ENCODE measurements around the gene PLPPR1. TPM values are rescaled to one million over a fixed set of nuclear protein-coding genes. Genes with fewer than 3 reads are reported as not detected.
A peak's percentile ranks its signal among the peaks of the same experiment; 100 is the strongest.

The PLPPR1 gene
- total RNA-seq, 1 donor from 2014 or later: 5.0 TPM

GRCh38 chr9:101311191-101311590 is 282.7 kb downstream of the PLPPR1 start:
- TF ChIP-seq, protein P1, sequence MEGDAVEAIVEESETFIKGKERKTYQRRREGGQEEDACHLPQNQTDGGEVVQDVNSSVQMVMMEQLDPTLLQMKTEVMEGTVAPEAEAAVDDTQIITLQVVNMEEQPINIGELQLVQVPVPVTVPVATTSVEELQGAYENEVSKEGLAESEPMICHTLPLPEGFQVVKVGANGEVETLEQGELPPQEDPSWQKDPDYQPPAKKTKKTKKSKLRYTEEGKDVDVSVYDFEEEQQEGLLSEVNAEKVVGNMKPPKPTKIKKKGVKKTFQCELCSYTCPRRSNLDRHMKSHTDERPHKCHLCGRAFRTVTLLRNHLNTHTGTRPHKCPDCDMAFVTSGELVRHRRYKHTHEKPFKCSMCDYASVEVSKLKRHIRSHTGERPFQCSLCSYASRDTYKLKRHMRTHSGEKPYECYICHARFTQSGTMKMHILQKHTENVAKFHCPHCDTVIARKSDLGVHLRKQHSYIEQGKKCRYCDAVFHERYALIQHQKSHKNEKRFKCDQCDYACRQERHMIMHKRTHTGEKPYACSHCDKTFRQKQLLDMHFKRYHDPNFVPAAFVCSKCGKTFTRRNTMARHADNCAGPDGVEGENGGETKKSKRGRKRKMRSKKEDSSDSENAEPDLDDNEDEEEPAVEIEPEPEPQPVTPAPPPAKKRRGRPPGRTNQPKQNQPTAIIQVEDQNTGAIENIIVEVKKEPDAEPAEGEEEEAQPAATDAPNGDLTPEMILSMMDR (IDR thresholded peaks at IDR 0.05): no peak
- H3K4me3 ChIP-seq: no peak overlapping the region
- H3K36me3 ChIP-seq: no peaks in the 10 kb centered on the region
- DNase-seq (no peak), ATAC-seq (no peak)
- H3K27me3 ChIP-seq: no peaks in the 10 kb centered on the region
- no peaks in the 10 kb centered on the region for H3K4me1 ChIP-seq
- intact Hi-C loops (cut with DNase I): no loop called here
- no peaks in the 10 kb centered on the region for H3K9me3 ChIP-seq
- no peak overlapping the region for H3K27ac ChIP-seq

- Histone ChIP-seq H3K4me3 (no peak overlapping the region), H3K36me3 (no peaks in the 10 kb centered on the region), H3K9me3 (no peaks in the 10 kb centered on the region), H3K4me1 (no peaks in the 10 kb centered on the region), H3K27ac (no peak overlapping the region), H3K27me3 (no peaks in the 10 kb centered on the region)
- ATAC-seq (peak; percentile 79), DNase-seq (no peak)
- TF ChIP-seq, protein P1 (IDR thresholded peaks at IDR 0.05): peak; percentile 76
- intact Hi-C loops (cut with DNase I): no loop called here
Observed at GRCh38 chr9:101311758-101312420, 283.4 kb downstream of the PLPPR1 start.

GRCh38 chr9:101312661-101313060 is 284.1 kb downstream of the PLPPR1 start:
- no peaks in the 10 kb centered on the region for H3K4me1 ChIP-seq
- no peak for ATAC-seq
- intact Hi-C loops (cut with DNase I): no loop called here
- TF ChIP-seq, protein P1 (IDR thresholded peaks at IDR 0.05): no peak
- H3K27me3 ChIP-seq: no peaks in the 10 kb centered on the region
- no peaks in the 10 kb centered on the region for H3K9me3 ChIP-seq
- no peak overlapping the region for H3K4me3 ChIP-seq
- H3K27ac ChIP-seq: no peak overlapping the region
- no peaks in the 10 kb centered on the region for H3K36me3 ChIP-seq
- no peak for DNase-seq

- H3K4me1 ChIP-seq: no peaks in the 10 kb centered on the region
- TF ChIP-seq, protein P1 (IDR thresholded peaks at IDR 0.05): no peak
- no peak for ATAC-seq
Observed at GRCh38 chr9:101315112-101315450, 286.6 kb downstream of the PLPPR1 start.

GRCh38 chr9:101317735-101318134 is 289.2 kb downstream of the PLPPR1 start:
- no peaks in the 10 kb centered on the region for H3K27me3 ChIP-seq
- intact Hi-C loops (cut with DNase I): no loop called here
- H3K4me1 ChIP-seq: no peaks in the 10 kb centered on the region
- no peaks in the 10 kb centered on the region for H3K9me3 ChIP-seq
- H3K27ac ChIP-seq: no peak overlapping the region
- DNase-seq: no peak
- TF ChIP-seq, protein P1 (IDR thresholded peaks at IDR 0.05): no peak
- no peaks in the 10 kb centered on the region for H3K36me3 ChIP-seq
- ATAC-seq: no peak
- no peak overlapping the region for H3K4me3 ChIP-seq

More at GRCh38 chr9:101315112-101315450, 286.6 kb downstream of the PLPPR1 start:
- Histone ChIP-seq H3K4me3 (no peak overlapping the region), H3K36me3 (no peaks in the 10 kb centered on the region), H3K9me3 (no peaks in the 10 kb centered on the region), H3K27me3 (no peaks in the 10 kb centered on the region), H3K27ac (no peak overlapping the region)
- intact Hi-C loops (cut with DNase I): no loop called here
- DNase-seq: no peak

DNA sequence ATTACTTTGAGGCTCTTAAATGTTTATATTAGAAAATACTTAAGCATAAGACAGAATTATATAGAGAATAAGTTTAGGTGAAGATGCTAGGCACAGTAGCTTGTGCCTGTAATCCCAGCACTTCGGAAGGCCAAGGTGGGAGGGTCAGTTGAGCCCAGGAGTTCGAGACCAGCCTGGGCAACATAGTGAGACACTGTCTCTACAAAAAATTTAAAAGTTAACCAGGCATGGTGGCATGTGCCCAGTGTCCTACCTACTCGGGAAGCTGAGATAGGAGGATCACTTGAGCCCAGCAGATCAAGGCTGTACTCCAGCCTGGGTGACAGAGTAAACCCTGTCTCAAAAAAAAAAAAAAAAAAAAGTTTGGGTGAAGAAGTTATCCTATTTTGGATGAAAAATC is 294.6 kb downstream of the PLPPR1 start:
- no peaks in the 10 kb centered on the region for H3K4me1 ChIP-seq
- H3K27ac ChIP-seq: no peak overlapping the region
- no peaks in the 10 kb centered on the region for H3K36me3 ChIP-seq
- H3K4me3 ChIP-seq: no peak overlapping the region
- H3K27me3 ChIP-seq: no peaks in the 10 kb centered on the region
- intact Hi-C loops (cut with DNase I): no loop called here
- no peaks in the 10 kb centered on the region for H3K9me3 ChIP-seq
- DNase-seq: no peak
- TF ChIP-seq, protein P1 (IDR thresholded peaks at IDR 0.05): no peak
- no peak for ATAC-seq

All from upper lobe of right lung (tissue), 1 donor.